SU-DHL-6 (cell line): ENCODE measurements around the gene DHCR24.

Experiments used
- EZH2phosphoT487 ChIP-seq: fragments of 200-600 bp; sonication (generic), shearing (Covaris generic); conservative IDR thresholded peaks from 2 replicates; pipeline ENCODE4 v1.6.1; 2018; ENCODE audit warnings: mild to moderate bottlenecking, antibody characterized with exemption, low read length, moderate library complexity, mixed read lengths
- TF ChIP-seq, protein P1 (sequence below): fragments of 200-600 bp; sonication (generic); IDR thresholded peaks from one replicate; pipeline ENCODE4 v1.5.1; 2017; ENCODE audit warnings: antibody characterized with exemption, mild to moderate bottlenecking, low read length, moderate library complexity; ENCODE audit not compliant: insufficient read depth, poor library complexity, severe bottlenecking

DNA sequence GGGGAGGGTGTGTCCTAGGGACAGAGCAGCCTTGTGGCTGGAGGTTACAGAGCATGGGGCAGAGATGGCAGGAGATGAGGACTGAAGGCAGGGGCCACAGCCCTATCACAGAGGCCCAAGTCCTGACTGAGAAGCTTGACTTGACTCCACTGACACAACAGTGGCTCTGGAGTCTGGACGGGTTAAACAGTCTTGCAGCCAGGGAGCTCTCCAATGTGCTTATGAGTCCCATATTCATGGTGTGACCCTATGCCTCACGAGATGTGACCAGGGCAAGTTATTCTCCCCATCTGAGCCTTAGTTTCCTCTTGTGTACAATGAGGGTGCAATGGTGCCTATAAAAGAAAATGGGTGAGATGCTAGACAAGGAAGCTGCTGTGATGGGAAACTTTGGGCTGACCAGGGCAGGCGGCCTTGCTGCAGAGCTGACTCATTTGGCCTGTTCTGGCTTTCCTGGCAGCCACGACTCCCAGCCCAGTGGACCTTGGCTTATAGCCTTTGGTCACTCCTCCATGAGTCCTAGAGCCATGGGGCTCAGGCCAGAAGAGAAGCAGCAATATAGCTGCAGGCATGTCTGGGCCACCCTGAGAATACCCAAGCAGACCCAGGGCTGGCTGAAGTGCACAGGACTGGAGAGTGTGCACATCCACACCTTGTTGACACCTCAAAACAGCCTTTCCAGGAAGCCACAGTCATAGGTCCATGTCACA lies 83.1 kb downstream of the DHCR24 start:
- TF ChIP-seq, protein P1, sequence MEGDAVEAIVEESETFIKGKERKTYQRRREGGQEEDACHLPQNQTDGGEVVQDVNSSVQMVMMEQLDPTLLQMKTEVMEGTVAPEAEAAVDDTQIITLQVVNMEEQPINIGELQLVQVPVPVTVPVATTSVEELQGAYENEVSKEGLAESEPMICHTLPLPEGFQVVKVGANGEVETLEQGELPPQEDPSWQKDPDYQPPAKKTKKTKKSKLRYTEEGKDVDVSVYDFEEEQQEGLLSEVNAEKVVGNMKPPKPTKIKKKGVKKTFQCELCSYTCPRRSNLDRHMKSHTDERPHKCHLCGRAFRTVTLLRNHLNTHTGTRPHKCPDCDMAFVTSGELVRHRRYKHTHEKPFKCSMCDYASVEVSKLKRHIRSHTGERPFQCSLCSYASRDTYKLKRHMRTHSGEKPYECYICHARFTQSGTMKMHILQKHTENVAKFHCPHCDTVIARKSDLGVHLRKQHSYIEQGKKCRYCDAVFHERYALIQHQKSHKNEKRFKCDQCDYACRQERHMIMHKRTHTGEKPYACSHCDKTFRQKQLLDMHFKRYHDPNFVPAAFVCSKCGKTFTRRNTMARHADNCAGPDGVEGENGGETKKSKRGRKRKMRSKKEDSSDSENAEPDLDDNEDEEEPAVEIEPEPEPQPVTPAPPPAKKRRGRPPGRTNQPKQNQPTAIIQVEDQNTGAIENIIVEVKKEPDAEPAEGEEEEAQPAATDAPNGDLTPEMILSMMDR = no peak
- TF ChIP-seq EZH2phosphoT487 = no peak
